GM21423 (cell line): ENCODE results near the gene XBP1.
"Not testable (repeated sequence)": the region's sequence is repeated elsewhere in the genome, so short reads cannot be mapped to it uniquely, and the experiment has no call there.

Experiments
- ATAC-seq: cut with Tn5 transposase; IDR thresholded peaks from one replicate; pipeline ENCODE4 v1.9.1; 2021; ENCODE audit warnings: mild to moderate bottlenecking, moderate library complexity; ENCODE audit not compliant: unreplicated experiment

XBP1 gene

DNA sequence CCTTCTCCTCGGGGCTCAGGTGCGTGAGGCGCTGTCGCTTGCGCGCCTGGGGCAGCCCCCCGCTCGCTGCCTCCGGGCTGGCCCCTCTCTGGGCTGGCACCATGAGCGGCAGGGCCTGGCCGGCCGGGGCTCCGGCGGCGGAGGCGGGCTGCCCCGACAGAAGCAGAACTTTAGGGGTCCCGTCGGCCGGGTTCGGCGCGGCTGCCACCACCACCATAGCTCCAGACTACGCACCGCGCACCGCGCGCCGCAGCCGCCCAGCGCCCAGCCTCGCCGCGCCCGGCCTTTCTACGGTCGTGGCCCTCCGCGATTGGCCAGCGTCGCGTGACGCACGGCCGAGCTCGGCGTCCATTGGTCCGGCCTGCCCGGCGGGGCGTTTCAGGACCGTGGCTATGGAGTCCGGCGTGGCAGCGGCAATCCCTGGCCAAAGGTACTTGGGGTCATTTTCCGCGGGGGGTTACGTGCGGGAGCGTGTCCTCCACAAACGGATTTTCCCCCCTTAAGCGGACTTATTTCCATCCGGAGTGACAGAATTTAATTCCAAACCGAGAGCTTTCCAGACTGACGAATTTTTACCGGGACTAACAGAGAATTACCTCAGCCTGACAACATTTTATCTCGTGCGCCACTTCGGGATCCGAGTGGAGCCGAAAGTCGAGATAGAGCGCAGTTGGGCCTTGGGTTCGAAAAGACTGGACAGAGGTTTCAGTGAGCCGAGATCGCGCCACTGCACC lies at the start of gene XBP1:
Gene XBP1 (minus strand): TSS at position 262 of the 734 bp plus-strand sequence.
- peak; percentile 87 for ATAC-seq

DNA sequence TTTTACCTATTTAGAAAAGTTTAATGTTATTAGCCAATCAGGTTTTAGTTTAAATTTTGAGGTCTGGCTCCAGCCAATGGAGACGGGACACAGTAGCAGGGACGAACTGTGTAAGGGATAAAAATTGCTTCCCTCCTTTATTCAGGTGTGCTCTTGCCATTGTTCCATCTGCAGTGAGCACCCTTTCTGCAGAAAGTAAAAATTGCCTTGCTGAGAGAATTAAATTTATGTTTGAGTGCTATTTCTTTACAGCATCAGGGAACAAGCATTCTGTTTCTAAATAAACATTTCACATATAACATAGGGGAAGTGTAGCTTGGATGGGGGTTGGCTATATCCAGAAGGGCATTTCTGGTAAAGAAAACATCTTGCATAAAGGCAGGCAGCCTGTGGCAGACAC lies 46.6 kb upstream of the XBP1 start:
- no peak for ATAC-seq

DNA sequence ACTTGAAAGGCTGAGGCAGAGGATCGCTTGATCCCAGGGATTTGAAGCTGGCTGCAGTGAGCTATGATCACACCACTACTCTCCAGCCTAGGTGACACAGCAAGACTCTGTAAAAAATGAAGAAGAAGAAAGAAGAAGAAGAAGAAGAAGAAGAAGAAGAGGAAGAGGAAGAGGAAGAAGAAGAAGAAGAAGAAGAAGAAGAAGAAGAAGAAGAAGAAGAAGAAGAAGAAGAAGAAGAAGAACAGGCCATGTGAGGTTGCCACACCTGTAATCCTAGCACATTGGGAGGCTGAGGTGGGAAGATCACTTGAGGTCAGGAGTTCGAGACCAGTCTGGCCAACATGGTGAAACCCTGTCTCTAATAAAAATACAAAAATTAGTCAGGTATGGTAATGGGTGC lies 43.9 kb upstream of the XBP1 start:
- ATAC-seq, result not testable (repeated sequence)

DNA sequence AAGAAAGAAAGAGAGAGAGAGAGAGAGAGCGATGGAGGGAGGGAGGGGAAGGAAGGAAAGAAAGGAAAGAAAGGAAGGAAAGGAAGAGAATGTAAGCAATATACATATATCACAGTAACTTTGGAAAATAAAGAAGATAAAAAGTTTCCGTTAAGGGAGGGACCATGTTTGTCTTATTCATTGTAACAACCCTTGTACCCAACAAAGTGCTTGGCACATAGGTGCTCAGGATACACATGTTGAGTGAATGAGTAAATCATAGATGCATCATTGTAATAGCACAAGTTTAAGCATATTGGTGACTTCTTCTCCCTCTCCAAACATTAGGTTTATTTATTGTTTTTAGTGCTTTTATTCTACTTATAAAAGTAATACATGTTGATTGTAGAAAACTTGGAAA lies 43.3 kb upstream of the XBP1 start:
- no peak for ATAC-seq

DNA sequence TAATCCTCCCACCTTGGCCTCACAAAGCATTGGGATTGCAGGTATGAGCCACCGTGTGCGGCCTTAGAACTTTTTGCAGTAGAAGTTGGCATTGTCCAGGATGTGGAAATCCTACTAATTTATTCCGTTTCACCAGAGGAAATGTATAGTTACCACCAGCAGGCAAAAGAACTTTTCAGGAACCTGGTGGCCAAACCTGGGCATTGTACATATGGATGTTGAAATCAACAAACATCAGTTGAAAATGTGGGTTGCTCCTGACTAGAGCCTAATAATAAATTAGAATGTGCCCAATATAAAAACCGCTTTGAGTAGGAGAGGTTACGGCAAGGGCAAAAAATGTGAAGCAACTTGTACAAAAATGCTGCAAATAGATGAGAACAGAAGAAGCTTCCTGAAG lies 40.7 kb upstream of the XBP1 start:
- ATAC-seq, result no peak

DNA sequence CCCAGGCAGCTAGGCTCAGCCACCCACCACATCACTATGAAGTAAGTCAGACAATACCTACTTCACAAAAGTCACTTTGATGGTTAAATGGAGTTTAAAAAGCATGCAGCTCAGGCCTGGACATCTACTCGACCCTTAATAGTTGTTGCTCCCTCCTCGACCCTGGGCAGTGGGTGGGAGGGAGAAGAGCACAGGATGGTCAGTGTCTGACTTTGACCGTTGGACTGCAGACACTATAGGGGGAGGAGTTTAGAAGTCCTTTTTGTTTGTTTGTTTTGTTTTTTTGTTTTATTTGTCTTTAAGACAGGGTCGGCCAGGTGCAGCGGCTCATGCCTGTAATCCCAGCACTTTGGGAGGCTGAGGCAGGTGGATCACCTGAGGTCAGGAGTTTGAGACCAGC lies 38.6 kb upstream of the XBP1 start:
- ATAC-seq, result no peak

DNA sequence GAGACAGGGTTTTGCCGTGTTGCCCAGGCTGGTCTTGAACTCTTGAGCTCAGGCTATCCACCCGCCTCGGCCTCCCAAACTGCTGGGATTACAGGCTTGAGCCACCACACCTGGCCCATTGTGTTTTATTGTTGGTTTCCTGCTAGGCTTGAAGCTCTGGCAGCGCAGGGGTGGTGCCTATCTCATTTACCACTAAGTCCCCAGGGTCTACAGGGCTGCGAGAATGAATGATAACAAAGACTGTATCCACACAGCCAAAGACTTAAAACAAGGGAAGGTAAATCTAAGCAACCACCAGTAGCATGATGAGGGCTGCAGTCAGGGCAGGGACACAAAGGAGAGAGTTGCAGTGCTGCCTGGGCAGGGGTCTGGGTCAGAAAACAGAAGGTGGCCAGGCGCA lies 37.3 kb upstream of the XBP1 start:
- no peak for ATAC-seq

DNA sequence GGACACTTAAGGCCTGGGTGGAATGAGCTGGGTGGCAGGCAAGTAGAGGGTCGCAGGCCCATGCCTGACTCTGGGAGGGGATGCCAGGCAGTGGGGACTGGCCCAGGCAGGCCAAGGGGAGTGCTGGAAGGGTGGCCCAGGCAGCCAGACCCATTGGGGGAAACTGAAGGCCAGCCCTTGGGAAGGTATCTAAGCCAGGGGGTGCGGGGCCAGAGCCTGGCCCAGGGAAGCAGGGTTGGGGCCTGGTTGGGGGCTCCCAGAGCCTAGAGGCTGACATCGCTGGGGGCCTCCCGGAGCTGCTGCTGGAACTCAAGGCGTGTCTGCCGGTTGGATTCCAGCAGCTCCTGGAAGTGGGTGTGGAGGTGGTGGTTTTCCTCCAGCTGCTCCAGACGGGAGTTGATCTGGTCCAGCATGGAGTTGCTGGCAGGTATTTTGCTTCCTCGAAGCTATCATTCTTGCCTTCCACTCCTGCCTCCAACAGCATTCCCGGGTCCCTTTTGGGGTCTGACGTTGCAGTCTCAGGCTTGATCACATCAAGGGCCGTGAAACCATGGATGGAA lies 35.3 kb upstream of the XBP1 start:
- ATAC-seq, result no peak

DNA sequence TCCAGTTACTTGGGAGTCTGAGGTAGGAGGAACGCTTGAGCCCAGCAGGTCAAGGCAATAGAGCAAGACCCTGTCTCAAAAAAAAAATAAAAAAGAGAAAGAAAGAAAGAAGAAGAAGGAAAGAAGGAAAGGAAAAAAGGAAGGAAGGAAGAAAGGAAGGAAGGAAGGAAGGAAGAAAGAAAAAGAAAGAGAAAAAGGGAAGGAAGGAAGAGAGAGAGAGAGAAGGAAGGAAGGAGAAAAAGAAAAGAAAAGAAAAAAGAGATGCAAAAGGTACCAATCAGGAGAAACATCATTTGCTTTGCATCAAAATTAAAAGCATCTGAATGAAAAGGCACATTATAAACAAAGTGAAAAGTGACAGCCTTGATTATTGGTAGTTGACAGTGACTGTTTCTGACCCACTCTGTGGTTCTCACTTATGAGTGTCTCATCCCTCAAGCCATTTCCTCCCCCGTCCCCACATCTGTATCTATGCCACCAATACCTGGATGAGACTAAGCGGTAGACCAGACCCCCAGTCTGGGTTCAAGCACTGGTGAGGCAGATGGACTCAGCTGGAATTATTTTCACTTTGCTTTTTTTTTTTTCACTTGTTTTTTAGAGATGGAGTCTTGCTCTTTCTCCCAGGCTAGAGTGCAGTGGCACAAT lies 33.0 kb upstream of the XBP1 start:
- no peak for ATAC-seq

DNA sequence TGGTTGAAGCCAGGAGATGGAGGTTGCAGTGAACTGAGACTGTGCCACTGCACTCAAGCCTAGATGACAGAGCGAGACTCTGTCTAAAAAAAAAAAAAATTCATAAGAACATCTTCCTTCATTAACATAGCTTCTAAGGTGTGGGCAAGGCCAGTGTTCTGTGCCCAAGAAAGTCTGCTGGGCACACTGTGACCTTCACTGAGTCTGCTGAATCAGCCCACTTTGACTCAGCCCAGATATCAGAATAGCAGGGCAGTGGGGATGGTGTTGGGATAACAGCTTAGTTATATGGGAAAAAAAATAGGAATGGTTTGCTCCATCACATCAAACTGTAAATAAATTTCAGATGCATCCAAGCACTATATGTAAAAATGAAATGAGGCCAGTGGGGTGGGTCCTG lies 32.4 kb upstream of the XBP1 start:
- no peak for ATAC-seq

DNA sequence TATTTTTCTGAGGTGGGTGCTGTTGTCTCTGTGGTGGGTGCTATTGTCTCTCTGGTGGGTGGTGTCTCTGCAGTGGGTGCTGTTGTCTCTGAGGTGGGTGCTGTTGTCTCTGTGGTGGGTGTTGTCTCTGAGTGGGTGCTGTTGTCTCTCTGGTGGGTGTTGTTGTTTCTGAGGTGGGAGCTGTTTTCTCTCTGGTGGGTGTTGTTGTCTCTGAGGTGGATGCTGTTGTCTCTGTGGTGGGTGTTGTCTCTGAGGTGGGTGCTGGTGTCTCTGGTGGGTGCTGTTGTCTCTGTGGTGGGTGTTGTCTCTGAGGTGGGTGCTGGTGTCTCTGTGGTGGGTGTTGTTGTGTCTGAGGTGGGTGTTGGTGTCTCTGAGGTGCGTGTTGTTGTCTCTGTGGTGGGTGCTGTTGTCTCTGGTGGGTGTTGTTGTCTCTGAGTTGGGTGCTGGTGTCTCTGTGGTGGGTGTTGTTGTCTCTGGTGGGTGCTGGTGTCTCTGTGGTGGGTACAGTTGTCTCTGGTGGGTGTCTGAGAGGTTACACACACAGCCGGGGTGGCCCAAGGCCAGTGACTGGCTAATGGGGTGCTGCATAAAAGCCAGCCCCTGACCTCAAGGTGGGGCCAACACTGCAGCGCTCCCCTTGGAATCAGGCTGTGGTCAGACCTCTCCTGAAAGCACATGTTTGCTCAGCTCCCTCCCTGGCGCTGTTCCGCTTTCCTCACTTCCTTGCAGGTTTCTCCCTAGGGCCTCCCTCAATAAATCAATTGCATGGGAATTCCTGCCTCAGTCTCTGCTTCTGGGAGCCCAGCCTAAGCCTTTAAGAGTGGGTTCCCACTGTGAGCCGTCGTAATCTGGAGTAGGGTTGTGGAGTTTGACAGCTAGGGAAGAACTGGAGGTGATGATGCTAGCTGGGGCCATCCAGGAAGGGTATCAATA lies 31.0 kb upstream of the XBP1 start:
- no peak for ATAC-seq

DNA sequence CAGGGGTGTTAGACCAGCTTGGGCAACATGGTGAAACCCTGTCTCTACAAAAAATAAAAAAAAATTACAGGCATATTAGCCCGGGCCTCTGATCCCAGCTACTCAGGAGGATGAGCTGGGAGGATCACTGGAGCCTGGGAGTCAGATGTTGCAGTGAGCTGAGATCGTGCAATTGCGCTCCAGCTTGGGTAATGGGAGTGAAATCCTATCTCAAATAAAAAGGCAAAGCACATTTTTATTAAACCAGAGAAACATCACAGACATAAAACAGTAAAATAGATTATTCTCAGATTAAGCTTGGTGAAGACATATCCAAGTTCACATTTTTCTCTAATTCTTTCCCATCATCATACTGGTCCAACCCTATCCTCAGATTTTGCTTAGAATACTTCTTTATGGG lies 30.1 kb upstream of the XBP1 start:
- ATAC-seq, result no peak

DNA sequence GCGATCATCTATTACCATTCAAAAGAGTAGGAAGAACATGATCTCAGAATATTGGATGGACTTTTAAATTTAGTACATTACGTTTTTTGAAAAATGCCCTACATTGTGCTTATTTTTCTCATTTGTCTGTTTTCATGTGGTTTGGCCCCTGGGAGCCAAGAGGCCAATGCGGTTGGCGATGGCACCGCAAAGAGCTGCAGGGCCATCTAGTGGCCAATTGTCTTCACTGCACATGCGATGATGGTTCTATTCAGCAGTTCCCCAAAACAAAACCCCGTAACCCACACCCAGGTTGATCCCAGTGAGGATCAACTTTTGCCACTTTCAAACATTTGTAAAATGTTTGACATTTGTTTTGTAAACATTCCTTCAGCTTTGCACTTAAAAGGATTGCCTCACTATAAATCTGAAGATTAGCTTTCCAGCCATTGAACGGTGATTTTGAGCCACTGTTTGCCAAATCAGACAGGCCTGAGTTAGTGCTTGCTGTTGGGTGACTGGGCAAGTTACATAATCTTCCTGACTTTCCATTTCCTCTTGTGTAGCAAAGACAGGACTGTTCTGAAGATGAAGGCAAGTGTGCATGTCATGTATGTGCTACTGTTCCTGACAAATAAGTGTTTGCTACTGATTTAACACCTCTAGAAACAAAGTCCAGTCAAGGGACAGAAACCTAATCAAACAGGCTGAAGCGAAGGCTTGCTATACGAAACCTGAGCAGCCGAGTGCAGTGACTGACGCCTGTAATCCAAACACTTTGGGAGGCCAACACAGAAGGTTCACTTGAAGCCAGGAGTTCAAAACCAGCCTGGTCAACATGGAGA lies 29.2 kb upstream of the XBP1 start:
- ATAC-seq, result no peak

DNA sequence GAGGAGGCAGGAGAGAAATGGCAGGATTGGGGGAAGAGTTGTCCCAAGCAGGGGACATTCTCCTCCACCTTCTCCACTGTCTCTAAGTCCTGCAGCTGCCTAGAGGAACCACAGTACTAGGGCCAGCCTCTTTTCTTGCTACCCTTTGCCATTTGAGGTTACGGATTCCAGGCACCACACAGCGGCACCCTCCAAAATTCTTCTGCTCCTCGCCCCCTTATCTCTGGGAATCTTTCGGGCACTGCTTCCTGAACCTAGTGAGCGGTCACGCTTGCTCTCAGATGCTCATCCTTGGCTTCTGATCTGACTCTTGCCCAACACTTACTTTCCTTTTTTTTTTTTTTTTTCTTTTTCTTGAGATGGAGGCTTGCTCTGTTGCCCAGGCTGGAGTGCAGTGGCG lies 26.6 kb upstream of the XBP1 start:
- ATAC-seq, result no peak

DNA sequence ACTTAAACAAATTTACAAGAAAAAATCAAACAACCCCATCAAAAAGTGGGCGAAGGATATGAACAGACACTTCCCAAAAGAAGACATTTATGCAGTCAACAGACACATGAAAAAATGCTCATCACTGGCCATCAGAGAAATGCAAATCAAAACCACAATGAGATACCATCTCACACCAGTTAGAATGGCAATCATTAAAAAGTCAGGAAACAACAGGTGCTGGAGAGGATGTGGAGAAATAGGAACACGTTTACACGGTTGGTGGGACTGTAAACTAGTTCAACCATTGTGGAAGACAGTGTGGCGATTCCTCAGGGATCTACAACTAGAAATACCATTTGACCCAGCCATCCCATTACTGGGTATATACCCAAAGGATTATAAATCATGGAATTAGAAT lies 26.1 kb upstream of the XBP1 start:
- ATAC-seq, result not testable (repeated sequence)

DNA sequence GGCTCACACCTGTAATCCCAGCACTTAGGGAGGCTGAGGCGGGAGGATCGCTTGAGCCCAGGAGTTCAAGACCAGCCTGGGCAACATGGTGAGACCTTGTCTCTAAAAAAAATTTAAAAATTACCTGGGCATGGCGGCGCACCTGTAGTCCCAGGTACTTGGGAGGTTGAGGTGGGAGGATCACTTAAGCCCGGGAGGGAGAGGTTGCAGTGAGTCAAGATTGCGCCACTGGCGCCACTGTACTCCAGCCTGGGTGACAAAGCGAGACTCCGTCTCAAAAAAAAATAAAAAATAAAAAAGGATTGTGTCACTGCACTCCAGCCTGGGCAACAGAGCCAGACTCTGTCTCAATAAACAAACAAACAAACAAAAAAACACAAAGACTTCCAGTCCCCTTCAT lies 24.1 kb upstream of the XBP1 start:
- not testable (repeated sequence) for ATAC-seq

DNA sequence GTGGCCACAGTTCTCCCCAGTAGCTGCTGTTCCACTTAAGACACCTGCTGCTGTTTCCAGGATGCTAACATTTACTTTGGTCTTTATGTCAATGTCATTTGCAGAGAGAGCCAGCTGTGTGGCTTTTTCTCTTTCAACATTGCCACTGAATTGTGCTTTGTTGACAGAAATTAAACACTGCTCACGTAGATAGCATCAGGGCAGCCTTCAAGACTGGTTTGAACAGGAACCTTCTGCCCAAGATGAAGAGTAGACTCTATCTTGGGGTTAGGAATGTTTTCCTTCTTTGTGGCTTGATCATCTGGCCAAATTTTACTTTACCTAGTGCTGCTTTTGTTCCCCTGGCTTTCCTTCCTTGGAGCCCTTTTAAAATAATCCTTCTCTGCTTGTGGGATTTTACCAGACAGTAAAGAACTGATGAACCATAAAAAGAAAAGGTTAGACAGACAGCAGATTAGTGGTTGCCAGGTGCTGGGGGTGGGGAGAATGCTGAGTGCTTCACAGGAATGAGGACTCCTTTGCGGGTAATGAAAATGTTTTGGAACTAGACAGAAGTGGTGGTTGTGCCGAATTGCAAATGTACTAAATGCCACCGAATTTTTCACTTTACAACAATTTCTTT lies 22.7 kb upstream of the XBP1 start:
- ATAC-seq, result no peak

DNA sequence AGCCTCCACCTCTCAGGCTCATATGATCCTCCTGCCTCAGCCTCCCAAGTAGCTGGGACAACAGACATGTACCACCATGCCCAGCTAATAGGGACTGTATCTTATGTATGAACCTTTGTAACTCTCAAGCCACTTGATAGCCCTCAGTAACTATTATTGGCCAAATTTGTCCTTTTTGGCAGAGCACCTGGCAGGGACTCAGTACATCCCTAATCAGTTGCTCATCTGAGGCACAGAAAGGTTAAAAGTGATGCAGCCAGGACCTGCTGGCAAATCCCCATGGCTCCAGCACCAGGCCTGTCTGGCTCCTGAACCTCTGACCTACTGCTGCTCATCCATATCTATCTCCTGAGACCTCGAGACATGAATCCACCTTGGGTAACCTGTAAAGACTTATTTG lies 21.1 kb upstream of the XBP1 start:
- no peak for ATAC-seq

DNA sequence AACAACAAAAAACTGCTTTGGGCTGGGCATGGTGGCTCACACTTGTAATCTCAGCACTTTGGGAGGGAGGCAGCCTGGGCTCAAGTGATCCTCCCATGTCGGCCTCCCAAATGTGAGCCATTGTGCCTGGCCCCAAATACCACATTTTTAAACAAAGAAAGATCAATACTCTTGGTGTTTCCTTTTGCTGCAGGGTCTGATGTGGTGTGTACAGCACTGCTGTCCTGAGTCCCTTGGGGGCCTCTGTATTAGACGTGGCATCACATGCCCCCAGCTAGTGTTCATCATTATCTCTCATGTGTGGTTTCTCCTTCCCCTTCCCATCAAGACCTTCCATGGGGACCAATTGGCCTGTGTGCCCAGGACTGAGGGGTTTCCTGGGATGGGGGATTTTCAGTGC lies 20.5 kb upstream of the XBP1 start:
- no peak for ATAC-seq
